Measurements from ENCODE around the gene ADRB2. TPM values are rescaled to one million over a fixed set of nuclear protein-coding genes. Genes with fewer than 3 reads are reported as not detected.

The ADRB2 gene
- total and polyA plus RNA-seq, 4 donors, result 1.2 to 7.6 (median 3.8) TPM

DNA sequence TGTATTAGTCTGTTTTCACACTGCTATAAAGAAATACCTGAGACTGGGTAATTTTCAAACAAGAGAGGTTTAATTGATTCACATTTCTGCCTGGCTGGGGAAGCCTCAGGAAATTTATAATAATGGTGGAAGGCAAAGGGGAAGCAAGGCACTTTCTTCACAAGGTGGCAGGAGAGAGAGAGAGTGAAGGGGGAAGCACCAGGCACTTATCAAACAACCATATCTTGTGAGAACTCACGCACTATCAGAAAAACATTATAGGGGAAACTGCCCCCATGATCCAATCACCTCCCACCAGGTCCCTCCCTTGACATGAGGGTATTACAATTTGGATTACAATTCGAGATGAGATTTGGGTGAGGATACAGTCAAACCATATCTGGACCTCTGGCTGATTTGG is 34.7 kb downstream of the ADRB2 start:
- DNase-seq (ENCODE audit: low spot score), result no peak
- Histone ChIP-seq H3K36me3 (ENCODE audit: control insufficient read depth in 4 of 4, insufficient read depth in 3 of 4, low read depth in 1 of 4, low read length in 3 of 4) (no peaks in the 10 kb centered on the region), H3K4me3 (ENCODE audit: low read depth in 1 of 3, low read length in 3 of 3) (no peak overlapping the region), H3K9me3 (ENCODE audit: control insufficient read depth in 4 of 4, low read length in 3 of 4) (no peaks in the 10 kb centered on the region), H3K9ac (ENCODE audit: low read depth in 1 of 2, low read length in 2 of 2) (no peak overlapping the region), H3K27ac (ENCODE audit: low read depth in 1 of 2, low read length in 2 of 2) (no peak overlapping the region), H3K27me3 (ENCODE audit: control insufficient read depth in 4 of 4, insufficient read depth in 4 of 4, low read length in 3 of 4) (no peaks in the 10 kb centered on the region), H3K4me1 (ENCODE audit: control insufficient read depth in 4 of 4, insufficient read depth in 4 of 4, low read length in 3 of 4) (no peaks in the 10 kb centered on the region)
- WGBS, result 80% methylated on average over 2 of the region's 2 CpGs
- no peak for TF ChIP-seq HNF4G (IDR thresholded peaks at IDR 0.05)
- no peak for TF ChIP-seq TAF1 (conservative IDR thresholded peaks at IDR 0.05)
- no peak for TF ChIP-seq YY1 (IDR thresholded peaks at IDR 0.05)
- TF ChIP-seq, protein P1, sequence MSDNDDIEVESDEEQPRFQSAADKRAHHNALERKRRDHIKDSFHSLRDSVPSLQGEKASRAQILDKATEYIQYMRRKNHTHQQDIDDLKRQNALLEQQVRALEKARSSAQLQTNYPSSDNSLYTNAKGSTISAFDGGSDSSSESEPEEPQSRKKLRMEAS (IDR thresholded peaks at IDR 0.05), result no peak

DNA sequence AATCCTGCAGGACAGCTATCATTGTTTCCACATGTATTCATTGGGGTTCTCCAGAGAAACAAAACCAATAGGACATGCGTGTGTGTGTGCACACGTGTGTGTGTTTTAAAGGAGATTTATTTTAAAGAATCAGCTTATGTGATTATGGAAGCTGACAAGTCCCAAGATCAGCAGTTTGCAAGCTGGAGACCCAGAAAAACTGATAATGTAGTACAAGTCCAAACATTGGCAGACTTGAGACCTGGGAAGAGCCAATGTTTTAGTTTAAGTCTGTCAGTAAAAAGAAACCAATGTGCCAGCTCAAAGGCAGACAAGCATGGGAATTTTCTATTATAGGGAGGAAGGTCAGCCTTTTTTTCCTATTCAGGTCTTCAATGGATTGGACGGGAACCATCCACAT is 35.3 kb downstream of the ADRB2 start:
- H3K9me3 ChIP-seq (ENCODE audit: control insufficient read depth in 4 of 4, low read length in 3 of 4), result no peaks in the 10 kb centered on the region
- no peaks in the 10 kb centered on the region for H3K4me1 ChIP-seq (ENCODE audit: control insufficient read depth in 4 of 4, insufficient read depth in 4 of 4, low read length in 3 of 4)
- H3K27me3 ChIP-seq (ENCODE audit: control insufficient read depth in 4 of 4, insufficient read depth in 4 of 4, low read length in 3 of 4), result no peaks in the 10 kb centered on the region
- H3K36me3 ChIP-seq (ENCODE audit: control insufficient read depth in 4 of 4, insufficient read depth in 3 of 4, low read depth in 1 of 4, low read length in 3 of 4), result no peaks in the 10 kb centered on the region
- WGBS, result 95% methylated on average over 3 of the region's 3 CpGs
- TF ChIP-seq TAF1 (conservative IDR thresholded peaks at IDR 0.05), result no peak
- TF ChIP-seq RXRA (IDR thresholded peaks at IDR 0.05), result no peak
- TF ChIP-seq FOXA1 (IDR thresholded peaks at IDR 0.05), result no peak
- TF ChIP-seq NR2F2 (IDR thresholded peaks at IDR 0.05), result no peak
- TF ChIP-seq, protein P1 (IDR thresholded peaks at IDR 0.05), result no peak
- TF ChIP-seq JUND (IDR thresholded peaks at IDR 0.05), result no peak
- TF ChIP-seq HNF4A (conservative IDR thresholded peaks at IDR 0.05), result no peak
- no peak for TF ChIP-seq FOXA2 (IDR thresholded peaks at IDR 0.05)
- TF ChIP-seq, protein P2, sequence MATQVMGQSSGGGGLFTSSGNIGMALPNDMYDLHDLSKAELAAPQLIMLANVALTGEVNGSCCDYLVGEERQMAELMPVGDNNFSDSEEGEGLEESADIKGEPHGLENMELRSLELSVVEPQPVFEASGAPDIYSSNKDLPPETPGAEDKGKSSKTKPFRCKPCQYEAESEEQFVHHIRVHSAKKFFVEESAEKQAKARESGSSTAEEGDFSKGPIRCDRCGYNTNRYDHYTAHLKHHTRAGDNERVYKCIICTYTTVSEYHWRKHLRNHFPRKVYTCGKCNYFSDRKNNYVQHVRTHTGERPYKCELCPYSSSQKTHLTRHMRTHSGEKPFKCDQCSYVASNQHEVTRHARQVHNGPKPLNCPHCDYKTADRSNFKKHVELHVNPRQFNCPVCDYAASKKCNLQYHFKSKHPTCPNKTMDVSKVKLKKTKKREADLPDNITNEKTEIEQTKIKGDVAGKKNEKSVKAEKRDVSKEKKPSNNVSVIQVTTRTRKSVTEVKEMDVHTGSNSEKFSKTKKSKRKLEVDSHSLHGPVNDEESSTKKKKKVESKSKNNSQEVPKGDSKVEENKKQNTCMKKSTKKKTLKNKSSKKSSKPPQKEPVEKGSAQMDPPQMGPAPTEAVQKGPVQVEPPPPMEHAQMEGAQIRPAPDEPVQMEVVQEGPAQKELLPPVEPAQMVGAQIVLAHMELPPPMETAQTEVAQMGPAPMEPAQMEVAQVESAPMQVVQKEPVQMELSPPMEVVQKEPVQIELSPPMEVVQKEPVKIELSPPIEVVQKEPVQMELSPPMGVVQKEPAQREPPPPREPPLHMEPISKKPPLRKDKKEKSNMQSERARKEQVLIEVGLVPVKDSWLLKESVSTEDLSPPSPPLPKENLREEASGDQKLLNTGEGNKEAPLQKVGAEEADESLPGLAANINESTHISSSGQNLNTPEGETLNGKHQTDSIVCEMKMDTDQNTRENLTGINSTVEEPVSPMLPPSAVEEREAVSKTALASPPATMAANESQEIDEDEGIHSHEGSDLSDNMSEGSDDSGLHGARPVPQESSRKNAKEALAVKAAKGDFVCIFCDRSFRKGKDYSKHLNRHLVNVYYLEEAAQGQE (IDR thresholded peaks at IDR 0.05), result no peak
- TF ChIP-seq, protein P3, sequence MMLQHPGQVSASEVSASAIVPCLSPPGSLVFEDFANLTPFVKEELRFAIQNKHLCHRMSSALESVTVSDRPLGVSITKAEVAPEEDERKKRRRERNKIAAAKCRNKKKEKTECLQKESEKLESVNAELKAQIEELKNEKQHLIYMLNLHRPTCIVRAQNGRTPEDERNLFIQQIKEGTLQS (IDR thresholded peaks at IDR 0.05), result no peak
- no peak for TF ChIP-seq HNF4G (IDR thresholded peaks at IDR 0.05)
- no peak for TF ChIP-seq SP1 (IDR thresholded peaks at IDR 0.05)
- TF ChIP-seq GABPA (IDR thresholded peaks at IDR 0.05 in 1 of 2, conservative IDR thresholded peaks at IDR 0.05 in 1 of 2), result no peak
- TF ChIP-seq, protein P4, sequence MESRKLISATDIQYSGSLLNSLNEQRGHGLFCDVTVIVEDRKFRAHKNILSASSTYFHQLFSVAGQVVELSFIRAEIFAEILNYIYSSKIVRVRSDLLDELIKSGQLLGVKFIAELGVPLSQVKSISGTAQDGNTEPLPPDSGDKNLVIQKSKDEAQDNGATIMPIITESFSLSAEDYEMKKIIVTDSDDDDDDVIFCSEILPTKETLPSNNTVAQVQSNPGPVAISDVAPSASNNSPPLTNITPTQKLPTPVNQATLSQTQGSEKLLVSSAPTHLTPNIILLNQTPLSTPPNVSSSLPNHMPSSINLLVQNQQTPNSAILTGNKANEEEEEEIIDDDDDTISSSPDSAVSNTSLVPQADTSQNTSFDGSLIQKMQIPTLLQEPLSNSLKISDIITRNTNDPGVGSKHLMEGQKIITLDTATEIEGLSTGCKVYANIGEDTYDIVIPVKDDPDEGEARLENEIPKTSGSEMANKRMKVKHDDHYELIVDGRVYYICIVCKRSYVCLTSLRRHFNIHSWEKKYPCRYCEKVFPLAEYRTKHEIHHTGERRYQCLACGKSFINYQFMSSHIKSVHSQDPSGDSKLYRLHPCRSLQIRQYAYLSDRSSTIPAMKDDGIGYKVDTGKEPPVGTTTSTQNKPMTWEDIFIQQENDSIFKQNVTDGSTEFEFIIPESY (IDR thresholded peaks at IDR 0.05), result no peak
- TF ChIP-seq EGR1 (IDR thresholded peaks at IDR 0.05; ENCODE audit: low read depth in 2 of 2), result no peak
- TF ChIP-seq, protein P5, sequence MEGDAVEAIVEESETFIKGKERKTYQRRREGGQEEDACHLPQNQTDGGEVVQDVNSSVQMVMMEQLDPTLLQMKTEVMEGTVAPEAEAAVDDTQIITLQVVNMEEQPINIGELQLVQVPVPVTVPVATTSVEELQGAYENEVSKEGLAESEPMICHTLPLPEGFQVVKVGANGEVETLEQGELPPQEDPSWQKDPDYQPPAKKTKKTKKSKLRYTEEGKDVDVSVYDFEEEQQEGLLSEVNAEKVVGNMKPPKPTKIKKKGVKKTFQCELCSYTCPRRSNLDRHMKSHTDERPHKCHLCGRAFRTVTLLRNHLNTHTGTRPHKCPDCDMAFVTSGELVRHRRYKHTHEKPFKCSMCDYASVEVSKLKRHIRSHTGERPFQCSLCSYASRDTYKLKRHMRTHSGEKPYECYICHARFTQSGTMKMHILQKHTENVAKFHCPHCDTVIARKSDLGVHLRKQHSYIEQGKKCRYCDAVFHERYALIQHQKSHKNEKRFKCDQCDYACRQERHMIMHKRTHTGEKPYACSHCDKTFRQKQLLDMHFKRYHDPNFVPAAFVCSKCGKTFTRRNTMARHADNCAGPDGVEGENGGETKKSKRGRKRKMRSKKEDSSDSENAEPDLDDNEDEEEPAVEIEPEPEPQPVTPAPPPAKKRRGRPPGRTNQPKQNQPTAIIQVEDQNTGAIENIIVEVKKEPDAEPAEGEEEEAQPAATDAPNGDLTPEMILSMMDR (IDR thresholded peaks at IDR 0.05; ENCODE audit: low read depth, low read length, missing input control), result no peak
- TF ChIP-seq RAD21 (IDR thresholded peaks at IDR 0.05), result no peak
- no peak for TF ChIP-seq YY1 (IDR thresholded peaks at IDR 0.05)
- no peak overlapping the region for H3K9ac ChIP-seq (ENCODE audit: low read depth in 1 of 2, low read length in 2 of 2)
- DNase-seq (ENCODE audit: low spot score), result no peak
- no peak overlapping the region for H3K27ac ChIP-seq (ENCODE audit: low read depth in 1 of 2, low read length in 2 of 2)
- no peak overlapping the region for H3K4me3 ChIP-seq (ENCODE audit: low read depth in 1 of 3, low read length in 3 of 3)

All from liver (tissue), 9 donors.